DLD1 (cell line): ENCODE measurements around the gene MAML2.
"Not testable (repeated sequence)": the region's sequence is repeated elsewhere in the genome, so short reads cannot be mapped to it uniquely, and the experiment has no call there.

ENCODE experiments used
- in situ Hi-C: cut with HindIII; loops from 2 replicates; pipeline ENCODE4 v1.10.0; 2017; ENCODE audit warnings: low sequenced_read_pairs

MAML2 gene

DNA sequence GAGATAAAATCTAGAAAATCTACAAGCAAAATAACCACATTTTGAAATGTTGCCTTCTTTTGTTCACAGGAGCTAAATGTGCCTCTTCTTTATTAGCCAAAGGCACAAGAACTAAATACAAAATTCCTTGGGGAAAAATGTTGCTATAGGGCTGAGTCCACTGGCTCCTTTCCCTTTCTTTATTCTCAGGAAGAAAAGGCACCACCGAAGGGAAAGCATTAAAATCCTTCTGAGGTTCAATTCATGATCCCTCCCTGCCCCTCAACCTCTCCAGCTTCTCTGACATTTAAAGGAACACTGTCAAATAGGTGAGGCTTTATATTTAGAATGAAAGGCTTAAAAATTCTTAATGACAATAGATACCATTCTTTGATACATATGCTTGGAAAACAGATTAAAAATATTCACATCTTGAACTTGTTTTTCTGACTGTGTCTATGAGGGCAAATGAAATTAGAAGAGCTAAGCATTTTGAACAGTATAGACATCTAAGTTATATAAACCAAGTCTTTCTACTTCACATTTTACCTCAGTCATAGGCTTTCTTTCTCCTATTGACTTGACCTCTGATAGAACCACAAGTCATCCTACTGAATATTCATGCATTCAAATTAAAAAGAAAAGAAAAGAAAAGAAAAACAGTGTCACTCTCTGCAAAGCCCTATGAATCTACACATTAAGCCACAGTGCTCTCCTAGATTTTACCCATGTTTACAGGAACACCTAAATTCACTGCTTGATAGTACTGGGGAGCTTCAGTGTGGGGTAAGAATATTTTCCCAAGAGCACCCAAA, 148.2 kb downstream of the MAML2 start:
- in situ Hi-C loops, result no loop called here

GRCh38 chr11:96193745-96194443, 149.1 kb downstream of the MAML2 start:
- in situ Hi-C loops, result no loop called here

- in situ Hi-C loops, result no loop called here
These were observed 151.2 kb downstream of the MAML2 start for GRCh38 chr11:96191752-96192151.

DNA sequence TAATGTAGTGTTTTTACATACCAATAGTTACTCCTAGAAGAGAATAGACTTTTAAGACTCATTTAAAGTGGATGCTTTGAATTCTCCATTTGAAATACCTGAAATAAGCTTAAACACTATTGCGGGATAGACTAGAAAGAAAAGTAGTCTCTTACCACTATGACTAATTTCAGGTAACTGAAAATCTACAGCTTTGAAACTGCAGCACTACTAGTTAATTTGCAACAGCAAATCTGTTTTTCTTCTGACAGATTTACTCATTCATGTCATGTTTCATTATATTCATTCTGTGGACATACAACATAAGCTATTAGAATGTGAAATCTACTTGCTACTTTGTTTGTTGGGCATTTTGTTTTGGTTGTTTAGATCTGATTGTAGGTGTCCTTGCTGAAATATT, 153.6 kb downstream of the MAML2 start:
- in situ Hi-C loops, result no loop called here

DNA sequence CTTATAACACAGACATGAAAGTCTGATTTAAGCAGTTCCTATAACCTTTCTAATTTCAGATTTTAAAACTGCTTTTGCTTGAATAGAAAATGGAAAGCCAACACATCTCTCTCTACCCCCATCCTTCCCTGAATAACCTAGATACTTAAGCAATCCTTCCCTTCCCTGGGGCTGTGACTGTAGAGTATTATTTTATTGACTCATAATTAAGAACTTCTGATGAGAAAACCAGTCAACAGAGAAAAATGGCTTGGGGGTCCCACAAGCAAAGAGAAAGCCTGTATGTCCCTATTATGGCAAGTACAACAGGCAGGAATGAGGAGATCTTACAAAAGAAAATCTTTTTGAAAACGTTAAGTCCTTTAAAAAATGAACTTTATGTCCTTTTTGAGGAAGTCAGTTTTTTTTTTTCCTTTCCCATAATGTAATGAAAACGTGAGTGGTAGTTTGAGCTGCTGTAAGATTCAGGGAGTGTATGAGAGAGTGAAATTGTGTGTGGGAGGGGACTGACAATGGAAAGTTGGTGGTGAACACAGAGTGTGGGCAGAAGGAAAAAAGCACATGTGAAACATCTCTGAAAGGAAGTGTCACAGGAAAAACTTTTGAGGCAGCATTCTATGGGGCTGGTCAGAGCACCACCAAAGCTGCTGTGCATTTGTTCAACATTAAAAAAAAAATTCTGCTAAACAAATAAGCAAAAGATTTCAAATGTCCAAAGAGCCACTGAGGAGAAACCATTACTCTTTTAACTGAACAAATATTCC, 154.6 kb downstream of the MAML2 start:
- in situ Hi-C loops, result no loop called here

DNA sequence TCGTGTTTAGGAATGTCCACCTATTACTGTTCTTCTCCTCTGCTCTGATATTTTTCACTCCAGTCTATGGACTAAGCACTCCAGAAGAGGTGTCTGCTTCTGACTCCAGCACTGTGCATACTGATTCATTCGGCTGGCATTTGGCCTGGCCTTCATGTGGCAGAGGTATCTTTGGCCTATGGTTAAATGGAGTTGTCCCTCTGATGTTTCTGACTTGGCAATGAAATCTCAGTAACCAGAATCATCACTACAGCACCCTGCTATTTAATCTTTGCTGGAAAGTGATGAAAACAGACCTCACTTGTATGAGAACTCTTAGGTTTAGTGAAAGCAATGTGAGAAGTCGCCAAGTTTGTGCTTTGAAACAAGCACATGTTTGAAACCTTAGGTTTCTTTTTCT, 155.2 kb downstream of the MAML2 start:
- in situ Hi-C loops, result no loop called here

DNA sequence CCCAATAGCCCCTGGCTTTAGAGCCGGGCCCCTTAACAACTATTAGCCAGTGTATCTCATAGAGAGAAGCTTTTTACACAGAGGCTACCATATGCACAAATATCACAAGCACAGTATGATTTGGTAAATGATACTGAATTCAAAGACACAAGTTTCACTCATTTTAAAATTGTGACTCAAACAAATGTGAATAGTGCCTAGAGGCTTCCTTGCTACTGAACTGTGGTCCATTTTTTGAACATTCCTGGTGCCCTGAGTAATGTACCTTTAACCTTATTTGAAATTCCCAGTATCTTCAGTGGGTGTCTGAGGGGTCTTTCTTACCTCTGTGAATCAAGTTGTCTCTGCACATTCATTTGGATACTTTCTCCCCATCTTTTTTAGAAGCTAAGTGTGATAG, 156.2 kb downstream of the MAML2 start:
- in situ Hi-C loops, result no loop called here

DNA sequence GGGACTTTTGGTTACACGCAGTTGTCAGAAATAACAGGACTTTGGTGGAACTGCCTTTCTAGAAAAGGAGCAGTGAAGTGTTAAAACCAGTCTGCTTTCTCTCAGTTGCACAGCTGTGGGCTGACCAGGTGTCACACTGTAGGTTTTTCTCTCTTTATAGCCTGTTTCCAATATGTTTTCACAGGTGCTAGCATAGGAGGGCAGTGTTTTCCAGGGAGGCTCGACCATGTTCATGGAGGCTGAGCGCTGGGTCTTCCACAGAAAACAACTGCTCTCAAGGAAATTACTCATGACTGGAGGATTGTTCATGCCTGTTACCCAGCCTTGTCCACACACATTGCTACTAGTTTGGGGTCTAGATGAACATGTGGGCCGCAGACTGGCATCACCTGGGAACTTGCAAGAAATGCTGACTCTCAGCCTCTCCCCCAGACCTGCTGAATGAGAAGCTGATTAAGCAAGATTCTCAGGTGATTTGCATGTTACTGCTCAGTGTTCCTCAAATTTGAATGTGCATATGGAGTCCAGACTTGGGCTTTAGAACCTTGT, 157.7 kb downstream of the MAML2 start:
- in situ Hi-C loops, result no loop called here

GRCh38 chr11:96180937-96181336, 162.1 kb downstream of the MAML2 start:
- in situ Hi-C loops, result not testable (repeated sequence)

GRCh38 chr11:96180341-96180740, 162.7 kb downstream of the MAML2 start:
- in situ Hi-C loops, result no loop called here

- in situ Hi-C loops, result no loop called here
These were observed 163.1 kb downstream of the MAML2 start for GRCh38 chr11:96179905-96180304.

DNA sequence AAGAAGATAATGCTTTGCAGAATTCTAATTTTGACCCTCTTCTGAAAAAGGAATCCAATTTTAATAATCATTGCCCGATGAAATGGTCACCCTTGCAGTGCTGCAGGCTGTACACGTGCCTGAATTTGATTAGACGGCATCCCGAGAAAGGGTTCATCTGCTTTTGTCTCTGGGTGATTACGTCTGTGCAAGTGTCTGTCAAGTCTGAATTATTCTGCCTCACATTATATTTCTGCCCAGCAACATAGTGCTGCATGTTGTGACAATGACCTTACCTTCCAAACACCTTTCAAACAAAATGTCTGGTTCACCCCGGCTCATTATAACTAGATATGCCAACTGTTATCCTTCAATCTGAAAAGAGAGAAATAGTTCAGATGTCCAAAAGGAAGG, 164.1 kb downstream of the MAML2 start:
- in situ Hi-C loops, result no loop called here

GRCh38 chr11:96178049-96178886, 164.7 kb downstream of the MAML2 start:
- in situ Hi-C loops, result no loop called here

GRCh38 chr11:96177146-96177545, 165.8 kb downstream of the MAML2 start:
- in situ Hi-C loops, result no loop called here

DNA sequence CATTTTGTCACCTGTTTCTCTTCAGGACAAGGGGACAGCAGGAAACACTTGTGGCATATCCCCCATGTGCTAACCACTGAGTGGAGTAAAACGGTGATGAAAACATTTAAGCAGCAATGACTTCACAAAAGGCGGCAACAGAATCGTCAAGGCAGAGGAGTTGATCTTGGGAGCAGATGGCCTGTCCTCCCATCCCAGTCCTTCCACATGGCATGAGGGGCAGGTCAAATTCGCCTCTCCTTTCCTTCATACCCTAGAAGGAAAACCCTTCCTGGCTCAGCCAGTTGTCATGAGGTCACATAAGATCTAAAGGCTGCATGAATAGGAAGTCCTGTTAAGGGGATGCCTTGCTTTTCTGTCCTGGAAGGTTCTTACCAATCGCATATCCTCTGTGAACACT, 169.1 kb downstream of the MAML2 start:
- in situ Hi-C loops, result no loop called here

GRCh38 chr11:96173422-96173821, 169.6 kb downstream of the MAML2 start:
- in situ Hi-C loops, result no loop called here

- in situ Hi-C loops, result no loop called here
These were observed 170.4 kb downstream of the MAML2 start for GRCh38 chr11:96172604-96173003.

GRCh38 chr11:96169250-96169649, 173.7 kb downstream of the MAML2 start:
- in situ Hi-C loops, result no loop called here

DNA sequence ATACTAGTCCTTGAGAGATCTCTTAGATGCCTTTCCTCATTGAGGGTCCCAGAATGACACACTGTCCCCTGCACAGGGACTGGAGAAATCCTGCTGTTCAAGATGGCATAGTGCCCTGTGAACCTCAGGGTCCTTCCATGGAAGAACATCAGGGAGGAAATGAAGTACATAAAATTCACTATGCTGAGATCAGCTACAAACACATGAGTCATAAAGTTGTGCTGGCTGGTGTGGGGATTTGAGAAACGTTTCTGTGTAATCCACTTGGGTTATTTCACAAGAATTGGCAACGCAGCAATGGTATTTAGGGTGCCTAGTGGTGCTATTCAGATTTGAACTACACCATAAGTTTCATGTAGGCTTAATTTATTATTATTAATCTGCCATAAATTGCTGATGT, 174.4 kb downstream of the MAML2 start:
- in situ Hi-C loops, result no loop called here

DNA sequence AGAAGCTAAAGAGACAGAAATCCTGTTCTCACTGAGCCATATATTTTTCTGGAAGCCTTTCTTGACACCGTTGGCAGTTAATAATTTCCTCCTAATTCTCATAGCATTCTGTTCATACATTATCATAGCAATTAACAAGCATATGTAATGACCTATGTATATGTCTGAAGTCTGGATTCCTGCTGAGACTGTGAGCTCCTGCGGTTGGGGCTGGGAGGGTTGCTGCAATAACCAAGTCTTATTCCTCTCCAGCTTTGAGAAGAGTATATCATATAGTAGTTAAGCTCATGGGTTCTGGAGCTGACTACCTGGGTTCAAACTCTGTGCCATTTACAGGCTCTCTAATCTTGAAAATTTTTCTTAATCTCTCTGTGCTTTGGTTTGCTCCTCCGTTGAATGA, 175.2 kb downstream of the MAML2 start:
- in situ Hi-C loops, result no loop called here
